Small intestine (tissue), 7 donors: ENCODE data around the gene GALNT18. TPM values are rescaled to one million over a fixed set of nuclear protein-coding genes. Genes with fewer than 3 reads are reported as not detected.

Experiments
- DNase-seq, 2 donors: peaks; one replicate each; pipeline versions ENCODE4 v3.0.0 to v3.0.0-alpha.2; 2013
- FAIRE-seq: peaks from 2 replicates; lab custom pipeline; 2012; peaks lifted over from hg19 to GRCh38; lab: Jason Lieb, UNC
- H3K27ac ChIP-seq, 3 donors: one replicate each; pipeline ENCODE4 v1.5.1; 2013; ENCODE audit warnings: low read length in 2 of 3, mild to moderate bottlenecking in 2 of 3, control low read depth in 1 of 3, inconsistent platforms in 1 of 3, low read depth in 1 of 3, moderate library complexity in 1 of 3
- H3K27me3 ChIP-seq, 3 donors: one replicate each; pipeline ENCODE4 v1.6.1; 2013; ENCODE audit warnings: low read length in 3 of 3, inconsistent platforms in 1 of 3; ENCODE audit not compliant: control insufficient read depth in 3 of 3, insufficient read depth in 3 of 3
- H3K36me3 ChIP-seq, 3 donors: one replicate each; pipeline ENCODE4 v1.6.1; 2013; ENCODE audit warnings: low read length in 3 of 3, inconsistent platforms in 1 of 3, low read depth in 1 of 3, mild to moderate bottlenecking in 1 of 3, moderate library complexity in 1 of 3; ENCODE audit not compliant: control insufficient read depth in 3 of 3, insufficient read depth in 2 of 3
- H3K4me1 ChIP-seq, 3 donors: one replicate each; pipeline ENCODE4 v1.6.1; 2013; ENCODE audit warnings: low read length in 2 of 3, inconsistent platforms in 1 of 3, low read depth in 1 of 3, mild to moderate bottlenecking in 1 of 3, moderate library complexity in 1 of 3; ENCODE audit not compliant: control insufficient read depth in 3 of 3, insufficient read depth in 2 of 3
- H3K4me3 ChIP-seq, 3 donors: one replicate each; pipeline ENCODE4 v1.5.1; 2013; ENCODE audit warnings: low read length in 3 of 3, control low read depth in 1 of 3, inconsistent platforms in 1 of 3, low read depth in 1 of 3, mild to moderate bottlenecking in 1 of 3, moderate library complexity in 1 of 3
- H3K9me3 ChIP-seq, 2 donors: one replicate each; pipeline ENCODE4 v1.6.1; 2013; ENCODE audit warnings: low read depth in 1 of 2, low read length in 1 of 2; ENCODE audit not compliant: control insufficient read depth in 2 of 2, insufficient read depth in 1 of 2
- WGBS, 3 donors: extraction: QIAGEN DNeasy Blood & Tissue Kit; methylation state at CpG; one replicate each; pipeline ENCODE4 v1.1.7; 2013; 5-methylcytosine and 5-hydroxymethylcytosine counted together
- polyA plus RNA-seq, 4 donors: library from polyadenylated mRNA; stranded (reverse) in 3 of 4; unstranded in 1 of 4; fragments of 200-250 nt in 3 of 4; fragments of 120-200 nt in 1 of 4; gene quantifications; one replicate each; pipeline versions ENCODE4 v1.2.1 to v1.2.3, GENCODE V29; 2013
- donor health status: healthy with polysubstance abuse.
- donor health status: control.
- donor health status: control.
- donor health status: Bipolar disorder and iron deficiency.
- donor health status: healthy.

GALNT18 gene
- polyA plus RNA-seq, 4 donors, result 0.45 to 18.9 (median 1.5) TPM

DNA sequence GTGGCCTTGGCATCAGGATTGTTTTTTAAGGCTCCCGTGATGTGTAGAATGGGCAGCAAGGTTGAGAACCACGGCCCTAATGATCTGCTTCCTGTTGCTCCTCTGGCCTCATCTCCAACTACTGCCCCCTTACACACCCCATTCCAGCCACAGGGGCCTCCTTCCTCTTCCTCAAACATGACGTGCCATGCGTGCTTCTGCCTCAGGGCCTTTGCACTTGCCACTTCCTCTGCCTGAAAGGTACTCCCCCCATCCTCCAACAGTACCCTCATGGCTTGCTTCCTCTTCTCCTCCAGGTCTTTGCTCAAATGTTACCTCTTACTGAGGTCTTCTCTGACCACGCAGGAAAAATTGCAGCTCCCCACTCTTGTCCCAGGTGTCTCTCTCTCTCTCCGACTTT is 174.8 kb downstream of the GALNT18 start:
- H3K36me3 ChIP-seq, result no peaks in the 10 kb centered on the region
- no peak for DNase-seq
- no peaks in the 10 kb centered on the region for H3K9me3 ChIP-seq
- peaks cover 0 to 16% (median 3%) of the 10 kb centered on the region in 3 donors for H3K4me1 ChIP-seq
- H3K27ac ChIP-seq, result no peak overlapping the region
- FAIRE-seq, result no peak
- H3K27me3 ChIP-seq, result no peaks in the 10 kb centered on the region
- 69 to 75% (median 75%) methylated on average over 6 of the region's 6 CpGs for WGBS, 3 donors
- no peak overlapping the region for H3K4me3 ChIP-seq

DNA sequence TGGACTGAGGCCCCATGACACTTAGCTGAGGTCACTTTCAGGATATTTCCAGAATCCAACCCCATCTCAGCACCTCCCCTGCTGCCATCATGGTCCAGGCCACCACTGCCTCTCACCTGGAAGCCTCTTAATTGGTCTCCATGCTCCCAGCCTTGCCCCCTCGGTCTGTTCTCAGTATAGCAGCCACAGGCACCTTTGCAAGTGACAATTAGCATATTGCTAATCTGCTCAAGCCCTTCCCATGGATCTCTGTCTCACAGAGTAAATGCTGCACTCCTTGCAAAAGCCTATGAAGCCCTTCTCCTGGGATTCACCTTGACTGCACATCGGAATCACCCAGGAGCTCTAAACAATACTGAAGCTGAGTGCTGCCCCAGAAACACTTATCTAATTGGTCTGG is 175.2 kb downstream of the GALNT18 start:
- 73 to 86% (median 76%) methylated on average over 2 of the region's 2 CpGs for WGBS, 3 donors
- DNase-seq (no peak), FAIRE-seq (no peak)
- Histone ChIP-seq H3K9me3 (no peaks in the 10 kb centered on the region), H3K27me3 (no peaks in the 10 kb centered on the region), H3K36me3 (no peaks in the 10 kb centered on the region), H3K4me1 (peaks cover 0 to 15% (median 3%) of the 10 kb centered on the region in 3 donors), H3K4me3 (no peak overlapping the region), H3K27ac (no peak overlapping the region)

DNA sequence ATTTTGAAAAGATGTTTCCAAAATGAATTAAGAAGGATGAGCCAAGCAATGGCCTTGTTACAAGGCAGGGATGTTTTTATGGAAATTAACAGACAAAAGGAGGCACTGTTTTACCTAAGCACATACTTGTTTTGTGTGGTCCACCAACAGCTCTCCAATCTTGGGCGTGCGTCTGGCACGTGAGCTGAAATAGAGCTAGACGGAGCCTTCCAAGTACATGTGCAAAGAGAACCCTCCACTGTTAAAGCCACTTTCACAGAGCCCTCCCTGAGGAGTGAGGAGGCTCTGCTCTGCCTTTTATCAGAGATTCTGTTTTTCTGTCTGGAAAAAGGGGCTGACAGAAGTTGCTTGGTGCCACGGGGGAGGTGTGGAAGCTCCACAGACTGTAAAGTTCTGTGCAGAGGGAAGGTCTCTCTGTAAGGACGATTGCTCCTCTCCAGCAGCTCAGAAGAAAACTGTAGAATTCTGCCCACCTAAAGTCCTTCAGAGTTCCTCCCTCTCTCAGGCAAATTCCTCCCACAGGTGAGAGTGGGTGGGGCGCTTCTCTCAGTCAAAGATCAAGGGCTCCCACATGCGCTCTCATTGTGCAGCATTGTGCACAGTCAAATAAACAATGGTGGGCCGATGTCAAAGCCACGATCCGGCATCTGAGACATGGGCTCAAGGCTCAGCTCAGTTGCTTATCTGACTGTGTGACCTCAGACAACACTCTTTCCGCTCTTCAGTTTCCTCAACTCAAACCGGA is 176.2 kb downstream of the GALNT18 start:
- Histone ChIP-seq H3K36me3 (no peaks in the 10 kb centered on the region), H3K27ac (no peak overlapping the region), H3K9me3 (no peaks in the 10 kb centered on the region), H3K4me1 (peaks cover 0 to 16% (median 3%) of the 10 kb centered on the region in 3 donors), H3K27me3 (no peaks in the 10 kb centered on the region), H3K4me3 (no peak overlapping the region)
- whole genome bisulfite sequencing, 3 donors, result 64 to 84% (median 73%) methylated on average over 13 of the region's 13 CpGs
- DNase-seq (no peak), FAIRE-seq (no peak)

DNA sequence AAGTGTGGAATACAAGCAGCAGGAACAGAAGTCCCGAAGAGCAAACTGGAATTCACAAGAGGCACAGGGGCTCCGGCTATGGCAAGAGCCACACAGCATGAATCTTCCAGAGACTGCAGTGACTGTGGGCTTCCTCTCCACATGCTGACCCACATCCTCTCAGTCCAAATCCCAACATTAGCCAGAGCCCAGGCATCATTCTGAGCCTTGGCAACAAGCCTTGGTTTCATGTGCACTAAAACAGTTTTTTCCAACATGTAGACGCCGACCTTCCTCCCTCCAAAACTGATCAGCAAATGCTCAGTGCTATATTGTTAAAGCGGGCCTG is 177.0 kb downstream of the GALNT18 start:
- 64 to 68% (median 66%) methylated on average over 5 of the region's 5 CpGs for WGBS, 3 donors
- FAIRE-seq (no peak), DNase-seq (no peak)
- H3K27me3 ChIP-seq, result no peaks in the 10 kb centered on the region
- H3K36me3 ChIP-seq, result no peaks in the 10 kb centered on the region
- H3K9me3 ChIP-seq, result no peaks in the 10 kb centered on the region
- H3K4me1 ChIP-seq, result peaks cover 0 to 16% (median 3%) of the 10 kb centered on the region in 3 donors
- H3K27ac ChIP-seq, result no peak overlapping the region
- no peak overlapping the region for H3K4me3 ChIP-seq

DNA sequence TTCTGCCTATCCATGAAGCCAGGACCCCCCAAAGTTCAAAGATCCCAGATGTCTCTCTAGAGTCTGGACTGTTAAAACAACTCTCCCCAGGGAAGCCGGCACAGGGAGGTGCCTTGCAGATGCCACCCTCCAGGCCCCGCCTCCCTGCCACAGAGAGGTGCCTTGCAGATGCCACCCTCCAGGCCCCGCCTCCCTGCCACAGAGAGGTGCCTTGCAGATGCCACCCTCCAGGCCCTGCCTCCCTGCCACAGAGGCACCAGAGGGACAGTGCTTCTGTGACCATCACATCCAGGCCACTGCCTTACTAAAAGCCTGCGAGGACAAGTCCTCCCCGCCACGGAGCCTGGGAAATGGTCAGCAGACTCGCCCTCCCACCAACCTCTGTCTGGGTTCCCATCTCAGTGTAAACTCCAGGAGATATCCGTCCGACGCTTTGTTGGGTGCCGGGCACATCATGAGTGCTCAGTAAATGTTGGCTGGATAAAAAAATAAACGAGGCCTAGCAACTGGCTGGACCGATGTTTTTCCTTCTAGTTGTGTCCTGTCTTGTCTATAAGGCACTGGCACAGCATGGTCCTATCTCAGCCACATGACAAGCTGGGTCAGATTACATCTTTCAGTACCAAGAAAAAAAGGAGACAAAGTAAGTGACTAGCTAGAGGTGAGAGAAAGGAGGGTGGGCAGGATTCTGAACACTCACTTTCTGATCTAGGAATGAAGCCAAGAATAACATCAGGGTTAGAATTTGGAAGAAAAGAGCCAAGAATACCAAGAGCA is 177.6 kb downstream of the GALNT18 start:
- H3K36me3 ChIP-seq, result no peaks in the 10 kb centered on the region
- DNase-seq, result no peak
- no peaks in the 10 kb centered on the region for H3K9me3 ChIP-seq
- WGBS, 3 donors, result 77 to 82% (median 82%) methylated on average over 13 of the region's 13 CpGs
- no peak overlapping the region for H3K4me3 ChIP-seq
- peaks cover 0 to 13% (median 3%) of the 10 kb centered on the region in 3 donors for H3K4me1 ChIP-seq
- no peak for FAIRE-seq
- H3K27me3 ChIP-seq, result no peaks in the 10 kb centered on the region
- no peak overlapping the region for H3K27ac ChIP-seq

DNA sequence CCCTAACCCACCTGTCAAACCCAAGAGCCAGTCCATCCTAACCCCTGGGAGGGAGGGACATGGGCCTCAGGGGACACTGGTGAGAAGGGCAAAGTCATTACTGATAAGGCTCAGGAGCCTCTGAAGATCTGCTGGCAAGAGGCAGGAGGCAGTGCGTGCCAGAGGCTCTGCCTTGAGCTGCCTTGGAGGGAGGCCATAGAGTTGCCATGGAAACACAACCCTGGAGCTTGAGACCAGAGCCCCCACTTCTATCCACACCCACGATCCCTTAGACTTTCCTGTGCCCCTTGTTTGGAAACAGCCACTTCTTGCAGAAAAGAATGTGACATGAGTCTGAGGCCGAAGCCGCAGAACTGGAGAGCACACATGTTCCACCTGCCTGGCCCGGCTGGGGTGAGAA is 179.0 kb downstream of the GALNT18 start:
- H3K4me3 ChIP-seq, result no peak overlapping the region
- 75 to 86% (median 81%) methylated on average over 5 of the region's 5 CpGs for WGBS, 3 donors
- DNase-seq (no peak), FAIRE-seq (no peak)
- H3K4me1 ChIP-seq, result peaks cover 0 to 13% (median 3%) of the 10 kb centered on the region in 3 donors
- H3K9me3 ChIP-seq, result no peaks in the 10 kb centered on the region
- no peaks in the 10 kb centered on the region for H3K36me3 ChIP-seq
- no peaks in the 10 kb centered on the region for H3K27me3 ChIP-seq
- no peak overlapping the region for H3K27ac ChIP-seq

DNA sequence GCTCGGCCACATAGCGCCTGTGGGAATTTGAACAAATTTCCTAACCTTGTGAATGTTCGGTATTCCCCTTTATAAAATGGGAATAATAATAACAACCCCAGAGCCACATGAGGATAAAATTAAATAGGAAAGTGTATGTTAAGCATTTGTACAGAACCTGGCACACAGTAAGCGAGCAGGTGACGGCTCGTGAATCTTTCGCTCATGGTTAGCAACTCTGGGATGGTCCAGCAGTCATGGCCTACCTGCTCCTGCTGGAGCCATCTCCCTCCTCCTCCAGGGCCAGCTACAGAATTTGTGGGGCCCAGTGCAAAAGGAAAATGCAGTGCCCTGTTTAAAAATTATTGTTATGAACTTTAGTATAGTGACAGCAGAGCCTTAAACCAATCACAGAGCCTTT is 180.3 kb downstream of the GALNT18 start:
- H3K36me3 ChIP-seq, result no peaks in the 10 kb centered on the region
- no peaks in the 10 kb centered on the region for H3K9me3 ChIP-seq
- no peak for DNase-seq
- 87 to 93% (median 92%) methylated on average over 7 of the region's 7 CpGs for WGBS, 3 donors
- H3K27me3 ChIP-seq, result no peaks in the 10 kb centered on the region
- peaks cover 0 to 13% (median 3%) of the 10 kb centered on the region in 3 donors for H3K4me1 ChIP-seq
- H3K27ac ChIP-seq, result no peak overlapping the region
- no peak overlapping the region for H3K4me3 ChIP-seq
- FAIRE-seq, result no peak

DNA sequence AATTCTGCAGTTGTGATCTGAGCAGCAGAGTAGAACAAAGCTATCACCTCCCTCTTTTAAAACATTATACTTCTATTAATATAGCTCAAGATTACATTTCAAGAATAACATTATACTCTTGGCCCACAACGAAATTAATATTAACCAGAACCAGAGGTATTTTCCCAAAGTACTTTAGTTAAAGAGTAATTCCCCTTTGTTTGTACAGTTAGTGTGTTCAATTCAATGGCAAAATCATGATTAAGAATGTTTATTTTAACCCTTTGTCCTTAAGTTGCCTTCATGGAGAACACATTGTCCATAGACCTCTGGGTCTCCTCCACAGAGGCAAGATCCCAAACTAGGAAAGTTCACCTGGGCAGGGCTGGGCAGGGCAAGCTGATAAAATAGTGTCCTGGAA is 180.7 kb downstream of the GALNT18 start:
- WGBS, 3 donors, result 51 to 74% (median 67%) methylated on average over 1 of the region's 1 CpG
- no peaks in the 10 kb centered on the region for H3K27me3 ChIP-seq

More for the DNA sequence above, 180.7 kb downstream of the GALNT18 start:
- no peak for DNase-seq
- no peaks in the 10 kb centered on the region for H3K9me3 ChIP-seq
- no peak for FAIRE-seq
- no peaks in the 10 kb centered on the region for H3K36me3 ChIP-seq
- no peak overlapping the region for H3K4me3 ChIP-seq
- H3K4me1 ChIP-seq, result peaks cover 0 to 13% (median 3%) of the 10 kb centered on the region in 3 donors
- no peak overlapping the region for H3K27ac ChIP-seq
